HT1080 (cell line): ENCODE results near the gene TIMP4. TPM values are rescaled to one million over a fixed set of nuclear protein-coding genes. Genes with fewer than 3 reads are reported as not detected.
A peak's percentile ranks its signal among the peaks of the same experiment; 100 is the strongest.

Experiments used
- DNase-seq: peaks from one replicate; pipeline ENCODE4 v3.0.0-alpha.2; 2015; ENCODE audit warnings: low read depth
- total RNA-seq: library from RNA; depleted of rRNA; stranded (reverse); fragments of >200 nt; shearing (Covaris generic); gene quantifications from 2 replicates; pipeline ENCODE4 v1.2.3, GENCODE V29; 2014; rRNA removed

TIMP4 gene
- total RNA-seq, 1 experiment from 2014 or later: not detected

DNA sequence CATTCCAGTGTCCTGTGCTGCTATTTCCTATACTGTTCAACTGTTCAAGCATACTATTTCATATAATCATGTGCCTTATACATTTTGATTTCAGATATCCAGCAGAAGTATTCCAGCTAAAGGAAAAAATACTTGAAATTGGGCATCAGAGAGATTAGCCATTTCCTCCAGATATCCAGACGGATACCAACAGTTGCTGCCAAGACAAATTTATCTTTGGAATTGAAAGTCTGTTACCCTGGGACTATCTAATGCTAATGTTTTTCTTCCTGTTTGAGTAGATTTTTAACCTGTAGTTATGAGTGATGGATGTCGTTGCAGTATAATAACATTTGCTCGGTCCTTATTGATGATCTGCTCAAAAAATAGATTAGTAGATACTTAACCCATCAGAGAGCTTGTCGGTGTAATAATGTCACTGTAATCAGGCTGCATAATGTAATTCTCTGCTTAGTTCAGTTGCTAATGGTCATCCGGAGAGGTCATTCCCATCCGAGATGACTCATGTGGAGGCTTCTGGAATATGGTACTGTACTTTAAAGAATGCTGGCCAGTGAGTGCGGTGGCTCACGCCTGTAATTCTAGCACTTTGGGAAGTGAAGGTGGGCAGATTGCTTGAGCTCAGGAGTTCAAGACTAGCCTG lies 51.5 kb downstream of the TIMP4 start:
- DNase-seq: peak; percentile 9

Other genes with a start within 250 kb of the TIMP4 start
- gene SYN2, start 154.5 kb downstream of the TIMP4 start, total RNA-seq: not detected in 2 replicates
- 1.7 and 2.6 TPM in 2 replicates for gene PPARG, start 130.2 kb upstream of the TIMP4 start, total RNA-seq